Activated CD4-positive, alpha-beta T cell treated with anti-CD3 and anti-CD28 coated beads, Interleukin-2, amount 50 U/mL, for 1 hour (primary cell): ENCODE results near the gene KRT82.
"Not testable (repeated sequence)": the region's sequence is repeated elsewhere in the genome, so short reads cannot be mapped to it uniquely, and the experiment has no call there.

ENCODE experiments used
- DNase-seq: peaks from one replicate; pipeline ENCODE4 v3.0.0-alpha.2; 2020

Gene KRT82

GRCh38 chr12:52405922-52406385 lies at the start of gene KRT82:
KRT82 (minus strand) TSS chr12:52406335; CDS start chr12:52406277, 58 bp downstream.
- DNase-seq = no peak

DNA sequence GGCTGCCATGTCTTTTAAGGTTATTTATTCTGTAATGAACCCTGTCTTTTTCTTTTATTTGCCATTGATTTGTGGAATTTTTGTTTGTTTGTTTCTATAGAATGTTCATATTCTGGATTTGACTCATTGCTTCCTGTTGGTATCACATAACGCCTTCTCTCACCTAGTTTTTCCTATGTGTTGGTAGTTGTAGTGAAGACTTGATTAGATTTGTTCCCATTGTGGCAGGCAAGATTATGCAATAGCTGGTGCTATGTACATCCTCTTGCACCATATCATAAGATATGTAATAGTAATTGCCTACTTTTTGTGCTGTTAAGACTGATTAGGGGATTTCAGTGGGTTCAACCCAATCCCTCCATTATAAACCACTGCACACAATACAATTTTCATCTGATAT lies 49.7 kb upstream of the KRT82 start:
- DNase-seq = no peak

DNA sequence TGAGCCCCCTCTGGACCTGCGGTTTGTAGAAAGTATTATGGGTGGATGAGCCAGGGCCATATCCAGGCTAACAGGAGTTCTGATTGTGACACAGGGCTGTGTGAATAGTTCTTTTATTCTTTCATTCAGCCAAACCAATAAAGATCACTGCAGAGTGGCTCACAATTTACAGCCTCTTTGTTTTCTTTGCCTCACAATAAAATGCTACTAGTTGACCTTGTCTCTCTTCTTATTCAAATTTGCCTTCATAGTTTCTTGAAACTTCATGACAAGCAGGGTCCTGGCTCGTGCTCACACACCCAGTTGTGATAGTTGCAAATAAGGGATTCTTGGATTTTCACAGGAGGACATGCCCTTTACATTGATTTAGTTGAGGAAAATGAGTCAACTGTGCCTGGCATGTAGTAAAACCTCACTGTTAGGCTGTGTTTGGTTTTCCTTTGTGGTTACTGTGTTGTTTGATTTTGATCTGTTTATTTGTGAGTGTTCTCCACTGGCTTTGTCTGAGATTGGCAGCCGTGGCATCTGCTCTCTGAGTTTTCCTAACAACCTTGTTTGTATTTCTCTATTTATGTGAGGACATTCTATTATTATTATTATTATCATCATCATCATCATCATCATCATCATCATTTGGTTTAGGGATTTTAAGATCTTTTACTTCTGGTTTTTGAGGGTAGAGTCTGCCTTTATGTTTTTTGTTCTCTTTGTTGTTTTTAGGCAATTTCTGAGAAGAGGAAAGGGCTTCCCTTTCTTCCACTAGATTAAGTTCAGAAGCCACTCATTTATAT lies 48.5 kb upstream of the KRT82 start:
- no peak for DNase-seq

- DNase-seq = no peak
Observed at GRCh38 chr12:52452101-52452500, 46.0 kb upstream of the KRT82 start, which contains the start of gene KRT6B. KRT6B (minus strand) TSS chr12:52452146; CDS start chr12:52452078, 68 bp downstream.

GRCh38 chr12:52448228-52448627 lies 42.1 kb upstream of the KRT82 start:
- no peak for DNase-seq

DNA sequence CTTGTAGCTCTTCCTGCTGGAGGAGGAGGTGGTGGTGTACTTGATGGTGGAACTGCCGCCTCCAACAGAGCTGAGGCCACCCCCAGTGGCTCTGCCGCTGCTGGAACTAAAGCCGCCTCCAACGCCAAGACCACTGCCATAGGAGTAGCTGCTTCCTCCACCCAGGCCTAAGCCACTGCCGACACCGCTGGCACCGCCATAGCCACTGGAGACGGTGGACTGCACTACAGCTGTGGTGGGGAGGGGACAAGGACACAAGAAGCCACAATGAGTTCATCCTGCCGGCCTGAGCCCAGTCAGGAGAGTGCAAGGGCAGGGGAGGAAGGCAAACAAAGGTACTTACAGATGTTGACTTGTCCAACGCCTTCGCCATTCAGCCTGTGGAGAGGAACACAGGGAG lies 41.1 kb upstream of the KRT82 start:
- not testable (repeated sequence) for DNase-seq

DNA sequence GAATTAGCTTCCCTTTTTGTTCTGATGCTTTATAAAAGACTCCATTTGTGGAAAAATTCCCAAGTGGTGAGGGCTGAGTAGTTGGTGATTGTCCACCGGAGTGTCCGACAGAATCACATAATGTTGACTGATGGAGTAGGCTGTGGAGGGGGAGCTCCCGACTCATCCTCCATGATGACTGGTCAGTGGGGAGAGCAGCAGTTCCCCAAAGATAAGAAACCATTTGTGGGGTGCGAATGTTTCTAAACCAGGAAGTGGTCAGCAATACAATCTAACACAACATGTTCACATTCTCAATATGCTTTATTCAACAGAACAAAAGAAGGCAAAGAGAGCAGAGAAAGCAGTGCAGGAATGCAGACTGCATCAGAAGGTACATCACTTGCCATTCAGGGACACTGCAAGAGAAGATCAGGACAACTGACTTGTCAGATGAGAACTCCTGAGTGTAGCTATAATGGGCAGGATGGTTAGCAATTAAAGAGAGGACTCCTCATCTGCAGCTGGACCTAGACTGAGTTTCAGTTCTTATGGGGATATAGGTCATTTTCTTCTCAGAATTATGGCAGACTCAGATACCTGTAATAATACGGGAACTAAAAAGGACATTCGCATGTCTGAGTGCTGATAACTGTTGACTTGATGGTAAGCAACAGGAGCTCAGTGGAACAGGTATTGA lies 40.4 kb upstream of the KRT82 start:
- DNase-seq = no peak

GRCh38 chr12:52445876-52446275 lies 39.7 kb upstream of the KRT82 start:
- DNase-seq = no peak

DNA sequence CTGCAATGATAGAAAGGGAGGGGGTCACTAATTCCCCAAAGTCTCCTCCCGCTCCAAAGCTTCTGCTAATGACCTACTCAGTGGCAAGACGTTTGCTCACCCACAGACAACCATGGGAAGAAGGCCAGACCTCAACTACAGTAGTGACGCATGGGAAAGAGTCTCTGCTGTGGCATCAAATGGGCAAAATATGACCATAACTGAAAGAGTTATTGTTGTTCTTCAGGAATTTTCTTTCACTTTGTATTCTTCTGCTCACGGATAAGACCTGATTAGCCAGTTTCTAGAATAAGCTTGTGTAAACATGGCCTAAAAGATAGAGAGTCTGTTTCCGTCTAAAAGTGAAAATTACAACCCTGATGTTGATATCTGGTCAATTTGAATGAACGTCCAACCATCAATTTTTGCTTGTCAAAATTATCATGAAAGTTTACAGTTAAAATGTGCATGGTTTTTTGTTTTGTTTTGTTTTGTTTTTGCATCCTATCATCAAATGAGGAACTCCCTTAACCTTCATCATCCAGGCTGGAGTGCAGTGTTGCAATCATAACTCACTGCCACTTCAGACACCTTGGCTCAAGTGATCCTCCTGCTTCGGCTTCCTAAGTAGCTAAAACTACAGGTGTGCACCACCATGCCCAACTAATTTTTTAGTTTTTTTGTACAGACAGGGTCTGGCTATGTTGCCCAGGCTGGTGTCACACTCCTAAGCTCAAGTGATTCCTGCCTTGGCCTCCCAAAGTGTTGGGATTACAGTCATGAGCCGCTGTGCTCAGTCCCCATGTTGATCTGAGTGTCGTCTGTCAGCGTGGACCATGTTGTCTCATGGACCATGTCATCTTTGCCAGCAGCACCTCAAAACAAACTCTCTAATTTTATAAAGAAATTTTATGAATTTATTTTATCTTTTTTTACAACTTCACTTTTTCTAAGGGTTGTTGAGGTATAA lies 38.8 kb upstream of the KRT82 start:
- no peak for DNase-seq

DNA sequence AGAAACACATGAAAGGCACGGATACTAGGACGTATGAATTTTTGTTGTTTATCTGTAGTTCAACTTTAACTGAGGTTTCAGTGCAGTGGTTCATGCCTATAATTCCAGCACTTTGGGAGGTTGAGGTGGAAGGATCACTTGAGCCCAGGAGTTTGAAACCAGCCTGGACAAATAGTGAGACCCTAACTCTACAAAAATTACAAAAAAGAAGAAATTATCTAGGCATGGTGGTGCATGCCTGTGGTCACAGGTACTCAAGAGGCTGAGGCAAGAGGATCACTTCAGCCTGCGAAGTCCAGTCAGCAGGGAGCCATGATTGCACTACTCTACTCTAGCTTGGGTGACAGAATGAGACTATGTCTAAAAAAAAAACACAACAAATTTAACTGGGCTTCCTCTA lies 37.8 kb upstream of the KRT82 start:
- DNase-seq = no peak

DNA sequence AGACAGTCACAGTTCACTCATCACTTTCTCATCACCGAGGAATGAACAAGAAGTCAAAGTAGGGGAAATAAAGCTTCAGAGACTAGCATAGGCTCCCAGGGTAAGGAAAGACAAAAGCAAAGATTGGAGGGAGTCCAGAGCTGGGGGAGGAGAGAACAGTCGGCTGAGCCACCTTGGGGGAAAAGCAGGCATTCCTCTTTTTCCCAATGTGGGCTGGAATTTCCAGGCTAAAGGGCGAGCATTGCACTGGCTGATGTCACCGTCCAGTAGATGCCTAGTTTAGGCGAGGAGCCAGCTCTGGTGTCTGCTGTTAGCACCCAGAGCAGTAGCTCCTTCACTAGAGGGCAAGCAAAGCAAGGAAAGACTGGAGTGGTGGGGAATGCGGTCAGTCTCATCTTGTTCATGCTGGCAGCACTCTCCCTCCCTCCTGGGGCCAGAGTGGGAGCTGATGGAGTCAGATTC lies 36.5 kb upstream of the KRT82 start:
- no peak for DNase-seq

GRCh38 chr12:52441320-52441911 lies 35.3 kb upstream of the KRT82 start:
- DNase-seq = no peak

DNA sequence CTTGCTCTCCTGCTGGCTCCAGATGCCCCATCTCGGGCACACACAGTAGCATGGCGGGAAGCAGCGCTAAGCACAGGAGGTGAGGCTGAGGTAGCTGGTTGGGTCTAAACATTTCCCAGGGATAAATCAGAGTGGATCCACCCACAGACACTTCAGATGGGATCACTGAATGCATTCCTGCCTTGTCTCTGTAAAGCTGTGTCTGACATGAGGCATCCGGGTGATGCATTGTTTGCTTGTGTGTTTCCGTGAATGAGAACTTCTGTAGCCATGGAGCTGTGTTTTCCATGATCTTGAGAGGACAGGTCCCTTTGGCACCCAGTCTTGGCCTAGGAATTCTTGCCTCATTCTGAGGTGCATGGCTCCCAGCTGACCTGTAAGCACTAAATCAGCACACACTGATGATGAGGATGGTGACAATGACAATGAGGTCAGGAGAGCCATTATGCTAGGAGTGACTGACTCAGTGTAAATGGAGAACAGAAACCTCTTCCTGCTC lies 34.7 kb upstream of the KRT82 start:
- DNase-seq = no peak

- no peak for DNase-seq
Observed at GRCh38 chr12:52439845-52440244, 33.7 kb upstream of the KRT82 start.

GRCh38 chr12:52439420-52439819 lies 33.3 kb upstream of the KRT82 start:
- no peak for DNase-seq

- DNase-seq = no peak
Observed at GRCh38 chr12:52438305-52439301, 32.5 kb upstream of the KRT82 start.

DNA sequence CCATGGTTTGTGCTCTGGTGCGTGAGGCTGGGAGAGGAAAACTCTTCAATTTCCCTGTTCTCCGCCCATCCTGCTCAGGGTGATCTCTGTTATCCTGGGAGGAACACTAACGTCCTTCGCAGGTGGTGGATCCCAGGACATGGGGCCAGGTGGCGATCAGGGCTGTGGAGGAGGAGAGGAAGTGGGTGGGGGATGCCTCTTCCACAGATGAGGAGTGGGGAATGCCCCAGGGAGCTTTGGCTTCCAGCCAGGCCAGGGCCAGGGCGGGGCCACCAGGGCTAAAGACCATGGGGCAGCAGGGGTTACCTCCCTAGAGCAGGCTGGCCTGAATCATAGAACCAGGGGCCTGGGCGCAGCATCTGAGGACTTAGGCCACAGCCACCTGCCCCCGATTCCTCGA lies 31.4 kb upstream of the KRT82 start:
- no peak for DNase-seq

GRCh38 chr12:52436828-52437474 lies 30.8 kb upstream of the KRT82 start:
- DNase-seq = no peak

GRCh38 chr12:52436000-52436827 lies 30.1 kb upstream of the KRT82 start:
- DNase-seq = no peak

DNA sequence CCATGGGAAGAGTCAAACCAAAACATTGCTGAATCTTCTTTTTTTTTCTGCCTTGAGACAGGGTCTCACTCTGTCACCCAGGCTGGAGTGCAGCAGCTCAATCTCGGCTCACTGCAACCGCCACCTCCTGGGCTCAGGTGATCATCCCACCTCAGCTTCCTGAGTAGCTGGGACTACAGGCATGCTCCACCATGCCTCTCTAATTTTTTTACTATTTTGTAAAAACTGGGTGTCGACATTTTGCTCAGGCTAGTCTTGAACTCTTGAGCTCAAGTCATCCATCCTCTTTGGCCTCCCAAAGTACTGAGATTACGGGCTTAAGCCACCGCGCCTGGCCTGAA lies 29.5 kb upstream of the KRT82 start:
- no peak for DNase-seq
